ENCODE results near the gene SUPT5H. TPM values are rescaled to one million over a fixed set of nuclear protein-coding genes. Genes with fewer than 3 reads are reported as not detected.

The SUPT5H gene
- total RNA-seq, 1 donor from 2014 or later = 142 TPM

DNA sequence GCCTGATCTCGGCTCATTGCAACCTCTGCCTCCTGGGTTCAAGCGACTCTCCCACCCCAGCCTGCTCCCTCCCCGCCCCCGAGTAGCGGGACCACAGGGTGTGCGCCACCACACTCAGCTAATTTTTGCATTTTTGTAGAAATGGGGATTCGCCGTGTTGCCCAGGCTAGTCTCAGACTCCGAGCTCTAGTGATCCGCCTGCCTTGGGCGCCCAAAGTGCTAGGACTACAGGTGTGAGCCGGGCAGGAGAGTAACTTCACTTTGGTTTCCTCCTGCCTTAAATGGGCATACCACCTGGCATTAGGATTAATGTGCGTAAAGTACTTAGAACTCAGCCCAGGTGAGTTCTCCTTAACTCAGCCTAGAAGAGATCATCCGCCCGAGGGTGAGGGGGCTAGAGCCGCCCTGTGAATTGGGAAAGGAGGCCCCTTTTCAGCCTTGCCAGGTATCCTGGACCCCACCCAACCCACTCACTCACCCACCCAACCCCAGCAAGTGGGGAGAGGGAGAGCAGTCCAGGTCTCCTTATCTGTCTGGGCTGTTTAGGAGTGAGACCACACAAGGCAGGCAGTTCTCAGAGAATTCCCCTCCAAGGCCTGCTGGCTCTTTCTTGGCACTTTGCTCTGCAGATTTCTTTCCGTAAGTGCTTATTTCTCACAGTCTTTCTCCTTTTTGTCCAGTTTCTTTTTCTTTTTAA lies 40.0 kb upstream of the SUPT5H start:
- Mint-ChIP-seq H3K4me3 (peak overlapping the region; percentile 96), H3K4me1 (ENCODE audit: unreplicated experiment) (peaks cover 30% of the 10 kb centered on the region), H3K27me3 (no peaks in the 10 kb centered on the region), H3K9me3 (no peaks in the 10 kb centered on the region), H3K27ac (peak overlapping the region; percentile 99), H3K36me3 (peaks cover 6% of the 10 kb centered on the region)
- TF ChIP-seq, protein P1, sequence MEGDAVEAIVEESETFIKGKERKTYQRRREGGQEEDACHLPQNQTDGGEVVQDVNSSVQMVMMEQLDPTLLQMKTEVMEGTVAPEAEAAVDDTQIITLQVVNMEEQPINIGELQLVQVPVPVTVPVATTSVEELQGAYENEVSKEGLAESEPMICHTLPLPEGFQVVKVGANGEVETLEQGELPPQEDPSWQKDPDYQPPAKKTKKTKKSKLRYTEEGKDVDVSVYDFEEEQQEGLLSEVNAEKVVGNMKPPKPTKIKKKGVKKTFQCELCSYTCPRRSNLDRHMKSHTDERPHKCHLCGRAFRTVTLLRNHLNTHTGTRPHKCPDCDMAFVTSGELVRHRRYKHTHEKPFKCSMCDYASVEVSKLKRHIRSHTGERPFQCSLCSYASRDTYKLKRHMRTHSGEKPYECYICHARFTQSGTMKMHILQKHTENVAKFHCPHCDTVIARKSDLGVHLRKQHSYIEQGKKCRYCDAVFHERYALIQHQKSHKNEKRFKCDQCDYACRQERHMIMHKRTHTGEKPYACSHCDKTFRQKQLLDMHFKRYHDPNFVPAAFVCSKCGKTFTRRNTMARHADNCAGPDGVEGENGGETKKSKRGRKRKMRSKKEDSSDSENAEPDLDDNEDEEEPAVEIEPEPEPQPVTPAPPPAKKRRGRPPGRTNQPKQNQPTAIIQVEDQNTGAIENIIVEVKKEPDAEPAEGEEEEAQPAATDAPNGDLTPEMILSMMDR (conservative IDR thresholded peaks at IDR 0.05) = no peak
- no peak for DNase-seq (ENCODE audit: extremely low spot score, unreplicated experiment)

DNA sequence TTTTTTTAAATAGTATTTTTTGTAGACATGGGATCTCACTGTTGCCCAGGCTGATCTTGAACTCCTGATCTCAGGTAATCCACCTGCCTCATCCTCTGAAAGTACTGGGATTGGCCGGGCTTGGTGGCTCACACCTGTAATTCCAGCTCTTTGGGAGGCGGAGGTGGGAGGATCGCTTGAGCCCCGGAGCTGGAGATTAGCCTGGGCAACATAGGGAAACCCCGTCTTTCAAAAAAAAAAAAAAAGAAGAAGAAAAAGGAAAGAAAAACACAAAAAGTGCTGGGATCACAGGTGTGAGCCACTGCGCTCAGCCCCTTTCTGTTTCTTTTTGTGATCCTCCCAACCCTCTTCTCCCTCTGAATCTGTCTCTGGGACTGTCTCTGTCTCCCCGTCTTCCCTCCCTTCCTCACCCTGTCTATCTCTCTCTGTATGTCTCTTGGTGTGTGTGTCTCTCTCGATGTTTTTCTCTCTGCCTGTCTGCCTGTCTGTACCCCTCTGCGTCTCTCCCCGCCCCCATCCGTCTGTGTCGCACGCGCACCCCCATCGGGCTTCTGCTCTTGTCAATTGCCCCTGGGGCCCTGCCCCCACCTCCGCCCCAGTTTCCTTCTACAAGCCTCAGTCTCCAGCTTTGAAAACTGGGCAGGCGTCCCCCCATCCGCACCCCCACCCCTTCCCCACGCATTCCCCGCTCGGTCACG lies 39.3 kb upstream of the SUPT5H start:
- DNase-seq (ENCODE audit: extremely low spot score, unreplicated experiment) = no peak
- peak overlapping the region; percentile 96 for H3K4me3 Mint-ChIP-seq
- H3K36me3 Mint-ChIP-seq = peaks cover 6% of the 10 kb centered on the region
- H3K27me3 Mint-ChIP-seq = no peaks in the 10 kb centered on the region
- no peaks in the 10 kb centered on the region for H3K9me3 Mint-ChIP-seq
- TF ChIP-seq, protein P1 (conservative IDR thresholded peaks at IDR 0.05) = no peak
- H3K4me1 Mint-ChIP-seq (ENCODE audit: unreplicated experiment) = peaks cover 34% of the 10 kb centered on the region
- peak overlapping the region; percentile 99 for H3K27ac Mint-ChIP-seq

DNA sequence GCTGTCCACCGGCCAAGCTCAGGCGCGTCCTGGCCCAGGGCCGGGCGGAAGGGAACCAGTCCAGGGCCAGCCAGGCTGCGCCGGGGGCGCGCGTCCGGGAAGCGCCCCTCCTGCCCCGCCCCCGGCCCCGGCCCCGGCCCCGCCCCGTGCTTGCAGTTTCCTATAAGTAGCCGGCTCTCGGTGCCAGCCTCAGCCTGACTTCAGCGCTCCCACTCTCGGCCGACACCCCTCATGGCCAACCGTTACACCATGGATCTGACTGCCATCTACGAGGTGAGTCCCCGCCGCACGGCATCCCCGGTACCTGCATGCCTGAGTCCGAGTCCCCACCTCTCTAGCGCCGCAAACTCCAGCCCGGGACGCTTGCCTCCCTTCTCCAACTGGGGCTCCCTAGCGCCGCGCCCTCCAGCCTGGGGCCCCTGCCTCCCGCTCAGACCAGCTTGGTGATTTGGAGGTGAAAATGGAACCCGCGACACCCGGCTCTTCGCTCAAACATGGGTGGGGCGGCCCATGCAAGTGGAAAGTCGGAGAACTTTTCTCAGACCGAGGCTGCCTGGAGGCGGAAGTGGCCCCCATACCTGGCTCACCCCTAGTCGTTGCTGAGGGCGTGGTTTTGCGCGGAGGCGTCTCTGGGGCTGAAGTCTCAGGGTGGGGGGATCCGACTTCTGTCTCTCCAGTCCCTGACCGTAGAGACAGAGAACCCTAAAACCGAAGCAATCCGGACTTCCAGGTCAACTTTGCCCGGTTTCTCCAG lies 38.5 kb upstream of the SUPT5H start, which contains the start of gene ZFP36:
ZFP36 (plus strand) TSS at position 192 of the 754 bp plus-strand sequence; CDS start at position 250, 58 bp downstream.
- no peaks in the 10 kb centered on the region for H3K9me3 Mint-ChIP-seq
- TF ChIP-seq, protein P1 (conservative IDR thresholded peaks at IDR 0.05) = no peak

DNA sequence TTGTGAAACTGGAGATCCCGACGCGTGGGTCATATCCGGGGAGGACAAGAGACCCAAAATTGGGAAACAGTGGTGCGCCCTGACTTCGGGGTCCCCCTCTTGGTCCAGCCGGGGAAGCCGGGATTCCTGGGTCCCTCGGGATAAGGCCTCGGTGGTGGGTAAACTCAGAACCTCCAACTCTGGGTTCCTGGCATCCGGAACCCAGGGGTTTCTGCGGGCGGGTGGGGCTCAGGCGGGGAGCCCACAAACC lies 38.0 kb upstream of the SUPT5H start:
- H3K27ac Mint-ChIP-seq = peak overlapping the region; percentile 99
- peaks cover 8% of the 10 kb centered on the region for H3K27me3 Mint-ChIP-seq
- peak overlapping the region; percentile 93 for H3K4me3 Mint-ChIP-seq
- H3K9me3 Mint-ChIP-seq = no peaks in the 10 kb centered on the region
- H3K36me3 Mint-ChIP-seq = peaks cover 6% of the 10 kb centered on the region
- TF ChIP-seq, protein P1 (conservative IDR thresholded peaks at IDR 0.05) = no peak
- H3K4me1 Mint-ChIP-seq (ENCODE audit: unreplicated experiment) = peaks cover 28% of the 10 kb centered on the region
- DNase-seq (ENCODE audit: extremely low spot score, unreplicated experiment) = no peak

More for the DNA sequence above, 38.5 kb upstream of the SUPT5H start, which contains the start of gene ZFP36:
- H3K36me3 Mint-ChIP-seq = peaks cover 6% of the 10 kb centered on the region
- H3K27ac Mint-ChIP-seq = peak within 1 kb of the TSS; percentile 99
- H3K4me1 Mint-ChIP-seq (ENCODE audit: unreplicated experiment) = peaks cover 33% of the 10 kb centered on the region
- DNase-seq (ENCODE audit: extremely low spot score, unreplicated experiment) = peak; percentile 83
- H3K4me3 Mint-ChIP-seq = peak within 1 kb of the TSS; percentile 96
- H3K27me3 Mint-ChIP-seq = peaks cover 4% of the 10 kb centered on the region

DNA sequence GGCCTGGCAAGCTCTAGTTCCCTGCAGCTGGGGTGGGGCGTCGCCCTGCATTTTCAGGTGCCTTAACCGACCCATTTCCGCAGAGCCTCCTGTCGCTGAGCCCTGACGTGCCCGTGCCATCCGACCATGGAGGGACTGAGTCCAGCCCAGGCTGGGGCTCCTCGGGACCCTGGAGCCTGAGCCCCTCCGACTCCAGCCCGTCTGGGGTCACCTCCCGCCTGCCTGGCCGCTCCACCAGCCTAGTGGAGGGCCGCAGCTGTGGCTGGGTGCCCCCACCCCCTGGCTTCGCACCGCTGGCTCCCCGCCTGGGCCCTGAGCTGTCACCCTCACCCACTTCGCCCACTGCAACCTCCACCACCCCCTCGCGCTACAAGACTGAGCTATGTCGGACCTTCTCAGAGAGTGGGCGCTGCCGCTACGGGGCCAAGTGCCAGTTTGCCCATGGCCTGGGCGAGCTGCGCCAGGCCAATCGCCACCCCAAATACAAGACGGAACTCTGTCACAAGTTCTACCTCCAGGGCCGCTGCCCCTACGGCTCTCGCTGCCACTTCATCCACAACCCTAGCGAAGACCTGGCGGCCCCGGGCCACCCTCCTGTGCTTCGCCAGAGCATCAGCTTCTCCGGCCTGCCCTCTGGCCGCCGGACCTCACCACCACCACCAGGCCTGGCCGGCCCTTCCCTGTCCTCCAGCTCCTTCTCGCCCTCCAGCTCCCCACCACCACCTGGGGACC lies 37.6 kb upstream of the SUPT5H start:
- Mint-ChIP-seq H3K4me3 (peak overlapping the region; percentile 93), H3K27me3 (peaks cover 8% of the 10 kb centered on the region), H3K9me3 (no peaks in the 10 kb centered on the region), H3K4me1 (ENCODE audit: unreplicated experiment) (peaks cover 28% of the 10 kb centered on the region), H3K27ac (peak overlapping the region; percentile 99), H3K36me3 (peaks cover 6% of the 10 kb centered on the region)
- TF ChIP-seq, protein P1 (conservative IDR thresholded peaks at IDR 0.05) = no peak
- DNase-seq (ENCODE audit: extremely low spot score, unreplicated experiment) = no peak

All from type B pancreatic cell (in vitro differentiated cells).